ENCODE results near the gene PTEN.

GRCh38 chr10:87961314-87961713 is 97.9 kb downstream of the PTEN start:
- no peak for TF ChIP-seq CTCF (IDR thresholded peaks at IDR 0.05)
- TF ChIP-seq POLR2AphosphoS5 (IDR thresholded peaks at IDR 0.05) = peak in 1 of 3 donors; percentile 10
- TF ChIP-seq EP300 (IDR thresholded peaks at IDR 0.05) = no peak
- TF ChIP-seq POLR2A (IDR thresholded peaks at IDR 0.05) = no peak

Measured in stomach (tissue), 4 donors.